Brain microvascular endothelial cell (primary cell): ENCODE measurements around the gene FUT8.

ENCODE experiments used
- DNase-seq: peaks from one replicate; pipeline ENCODE4 v3.0.0-alpha.2; 2020
- H3K27ac ChIP-seq: fragments of 250-450 bp; sonication (Bioruptor Pico); 2 replicates; pipeline ENCODE4 v1.5.1; 2020; ENCODE audit warnings: mild to moderate bottlenecking, moderate library complexity
- H3K27me3 ChIP-seq: fragments of 250-450 bp; sonication (Bioruptor Pico); replicated peaks from 2 replicates; pipeline ENCODE4 v1.5.1; 2020; ENCODE audit warnings: mild to moderate bottlenecking
- H3K36me3 ChIP-seq: fragments of 250-450 bp; sonication (Bioruptor Pico); replicated peaks from 2 replicates; pipeline ENCODE4 v1.5.1; 2020; ENCODE audit warnings: mild to moderate bottlenecking
- H3K4me3 ChIP-seq: 2 replicates; pipeline ENCODE4 v1.5.1; 2011; ENCODE audit warnings: low read depth, mild to moderate bottlenecking, control low read depth, low read length, moderate library complexity
- CTCF ChIP-seq: IDR thresholded peaks from 2 replicates; pipeline ENCODE4 v1.5.1; 2011; ENCODE audit warnings: low read depth, mild to moderate bottlenecking, moderate library complexity, low read length, control low read depth, inconsistent platforms; ENCODE audit errors: missing control alignments
- in situ Hi-C: cut with HindIII; loops from 2 replicates; pipeline ENCODE4 v1.10.0; 2017; ENCODE audit warnings: low sequenced_read_pairs, low pct_ligation_motif_present

Gene FUT8

GRCh38 chr14:65373016-65373670, 39.4 kb upstream of the FUT8 start:
- no peaks in the 10 kb centered on the region for H3K36me3 ChIP-seq
- H3K27me3 ChIP-seq, result no peaks in the 10 kb centered on the region
- DNase-seq, result no peak
- TF ChIP-seq CTCF, result no peak
- in situ Hi-C loops, result no loop called here
- no peak overlapping the region for H3K27ac ChIP-seq
- no peak overlapping the region for H3K4me3 ChIP-seq

- no peak overlapping the region for H3K27ac ChIP-seq
- H3K36me3 ChIP-seq, result no peaks in the 10 kb centered on the region
- H3K27me3 ChIP-seq, result no peaks in the 10 kb centered on the region
- no peak for DNase-seq
- no peak overlapping the region for H3K4me3 ChIP-seq
- in situ Hi-C loops, result no loop called here
- no peak for TF ChIP-seq CTCF
These were observed 38.9 kb upstream of the FUT8 start for GRCh38 chr14:65373671-65374039.

GRCh38 chr14:65377576-65377975, 35.0 kb upstream of the FUT8 start:
- in situ Hi-C loops, result no loop called here
- H3K4me3 ChIP-seq, result no peak overlapping the region
- no peaks in the 10 kb centered on the region for H3K27me3 ChIP-seq
- no peaks in the 10 kb centered on the region for H3K36me3 ChIP-seq
- no peak overlapping the region for H3K27ac ChIP-seq
- DNase-seq, result no peak
- TF ChIP-seq CTCF, result no peak

GRCh38 chr14:65382586-65382985, 29.9 kb upstream of the FUT8 start:
- Histone ChIP-seq H3K36me3 (no peaks in the 10 kb centered on the region), H3K27me3 (no peaks in the 10 kb centered on the region), H3K4me3 (no peak overlapping the region), H3K27ac (no peak overlapping the region)
- DNase-seq, result no peak
- in situ Hi-C loops, result no loop called here
- TF ChIP-seq CTCF, result no peak

- DNase-seq, result no peak
- Histone ChIP-seq H3K36me3 (no peaks in the 10 kb centered on the region), H3K27ac (no peak overlapping the region), H3K27me3 (no peaks in the 10 kb centered on the region), H3K4me3 (no peak overlapping the region)
- TF ChIP-seq CTCF, result no peak
- in situ Hi-C loops, result no loop called here
These were observed 25.4 kb upstream of the FUT8 start for GRCh38 chr14:65387171-65387570.

GRCh38 chr14:65387628-65388027, 24.9 kb upstream of the FUT8 start:
- TF ChIP-seq CTCF, result no peak
- DNase-seq, result no peak
- Histone ChIP-seq H3K27ac (no peak overlapping the region), H3K36me3 (no peaks in the 10 kb centered on the region), H3K4me3 (no peak overlapping the region), H3K27me3 (no peaks in the 10 kb centered on the region)
- in situ Hi-C loops, result no loop called here
